H9 (cell line): ENCODE data around the gene DYNC1I2. TPM values are rescaled to one million over a fixed set of nuclear protein-coding genes. Genes with fewer than 3 reads are reported as not detected.

Source experiments
- DNase-seq: peaks from one replicate; pipeline ENCODE4 v3.0.0-alpha.2; 2017
- H2AFZ ChIP-seq: one replicate; pipeline ENCODE4 v1.6.1; 2013; ENCODE audit warnings: mild to moderate bottlenecking, low read length, control low read depth, moderate library complexity
- H2AK5ac ChIP-seq: 2 replicates; pipeline ENCODE4 v1.6.1; 2013; ENCODE audit warnings: low read length, control low read depth, mixed read lengths; ENCODE audit not compliant: insufficient read length
- H2BK120ac ChIP-seq: one replicate; pipeline ENCODE4 v1.6.1; 2013; ENCODE audit warnings: low read depth, mild to moderate bottlenecking, low read length, control low read depth, inconsistent platforms; ENCODE audit not compliant: poor library complexity, severe bottlenecking
- H2BK12ac ChIP-seq: 2 replicates; pipeline ENCODE4 v1.6.1; 2013; ENCODE audit warnings: low read length, control low read depth, mixed read lengths, low read depth; ENCODE audit not compliant: insufficient read length
- H2BK15ac ChIP-seq: 2 replicates; pipeline ENCODE4 v1.6.1; 2013; ENCODE audit warnings: low read depth, low read length, control low read depth
- H2BK20ac ChIP-seq: one replicate; pipeline ENCODE4 v1.6.1; 2013; ENCODE audit warnings: low read depth, mild to moderate bottlenecking, low read length, control low read depth, inconsistent platforms; ENCODE audit not compliant: poor library complexity, severe bottlenecking
- H2BK5ac ChIP-seq: 2 replicates; pipeline ENCODE4 v1.6.1; 2013; ENCODE audit warnings: low read length, control low read depth, mixed read lengths; ENCODE audit not compliant: insufficient read length
- H3K14ac ChIP-seq: 2 replicates; pipeline ENCODE4 v1.6.1; 2013; ENCODE audit warnings: low read length, control low read depth; ENCODE audit not compliant: insufficient read depth
- H3K18ac ChIP-seq: 2 replicates; pipeline ENCODE4 v1.6.1; 2013; ENCODE audit warnings: low read depth, mild to moderate bottlenecking, mixed read lengths, low read length, control low read depth; ENCODE audit not compliant: insufficient read length
- H3K23ac ChIP-seq: 2 replicates; pipeline ENCODE4 v1.6.1; 2013; ENCODE audit warnings: low read length, control low read depth, mixed read lengths, low read depth; ENCODE audit not compliant: insufficient read length
- H3K23me2 ChIP-seq: 2 replicates; pipeline ENCODE4 v1.6.1; 2013; ENCODE audit warnings: low read depth, mild to moderate bottlenecking, mixed read lengths, low read length, control low read depth; ENCODE audit not compliant: insufficient read length, poor library complexity, severe bottlenecking
- H3K27ac ChIP-seq: 2 replicates; pipeline ENCODE4 v1.5.1; 2013; ENCODE audit warnings: low read length, control low read depth, mixed read lengths, low read depth; ENCODE audit not compliant: insufficient read length
- H3K27me3 ChIP-seq: 2 replicates; pipeline ENCODE4 v1.6.1; 2013; ENCODE audit warnings: low read length, control low read depth, inconsistent platforms; ENCODE audit not compliant: insufficient read depth
- H3K4ac ChIP-seq: 2 replicates; pipeline ENCODE4 v1.6.1; 2013; ENCODE audit warnings: low read depth, mild to moderate bottlenecking, control low read depth, inconsistent platforms, low read length, moderate library complexity
- H3K4me1 ChIP-seq: 2 replicates; pipeline ENCODE4 v1.6.1; 2013; ENCODE audit warnings: low read length, control low read depth, inconsistent platforms; ENCODE audit not compliant: insufficient read depth
- H3K4me2 ChIP-seq: 2 replicates; pipeline ENCODE4 v1.6.1; 2013; ENCODE audit warnings: low read length, control low read depth, mixed read lengths; ENCODE audit not compliant: insufficient read length, insufficient read depth
- H3K56ac ChIP-seq: 2 replicates; pipeline ENCODE4 v1.6.1; 2013; ENCODE audit warnings: low read depth, mild to moderate bottlenecking, mixed read lengths, low read length, control low read depth; ENCODE audit not compliant: insufficient read length
- H3K79me1 ChIP-seq: 2 replicates; pipeline ENCODE4 v1.6.1; 2013; ENCODE audit warnings: low read depth, mild to moderate bottlenecking, moderate library complexity, low read length, control low read depth, inconsistent platforms; ENCODE audit not compliant: insufficient read depth, poor library complexity, severe bottlenecking
- H3K79me2 ChIP-seq: 2 replicates; pipeline ENCODE4 v1.6.1; 2013; ENCODE audit warnings: low read length, control low read depth, inconsistent platforms; ENCODE audit not compliant: insufficient read depth
- H3K9ac ChIP-seq: 2 replicates; pipeline ENCODE4 v1.6.1; 2013; ENCODE audit warnings: low read length, control low read depth, mixed read lengths; ENCODE audit not compliant: insufficient read length; ENCODE audit errors: extremely low read depth
- H3K9me3 ChIP-seq: one replicate; pipeline ENCODE4 v1.6.1; 2013; ENCODE audit warnings: low read depth, low read length, inconsistent platforms; ENCODE audit not compliant: control insufficient read depth
- H3T11ph ChIP-seq: one replicate; pipeline ENCODE4 v1.6.1; 2013; ENCODE audit warnings: mild to moderate bottlenecking, low read length, control low read depth, inconsistent platforms
- H4K20me1 ChIP-seq: one replicate; pipeline ENCODE4 v1.6.1; 2013; ENCODE audit not compliant: control insufficient read depth, insufficient read length, insufficient read depth
- H4K5ac ChIP-seq: 2 replicates; pipeline ENCODE4 v1.6.1; 2013; ENCODE audit warnings: low read depth, mild to moderate bottlenecking, mixed read lengths, low read length, control low read depth; ENCODE audit not compliant: insufficient read length
- H4K8ac ChIP-seq: replicated peaks from 2 replicates; pipeline ENCODE4 v1.6.1; 2013; ENCODE audit warnings: low read length, control low read depth, mixed read lengths, low read depth; ENCODE audit not compliant: insufficient read length
- H4K91ac ChIP-seq: 2 replicates; pipeline ENCODE4 v1.6.1; 2013; ENCODE audit warnings: low read depth, mild to moderate bottlenecking, moderate library complexity, mixed read lengths, low read length, control low read depth; ENCODE audit not compliant: insufficient read length
- H3K27ac Mint-ChIP-seq, 3 experiments: 2 replicates in 2 of 3; 3 replicates in 1 of 3; pipeline ENCODE4 v1.8.0; 2020 to 2021; ENCODE audit warnings: mixed read lengths in 3 of 3, mild to moderate bottlenecking in 1 of 3, moderate library complexity in 1 of 3
- H3K27me3 Mint-ChIP-seq: 2 replicates; pipeline ENCODE4 v1.8.0; 2021; ENCODE audit warnings: low read depth, mild to moderate bottlenecking, moderate library complexity, mixed read lengths
- H3K36me3 Mint-ChIP-seq, 3 experiments: 2 replicates in 2 of 3; 3 replicates in 1 of 3; pipeline ENCODE4 v1.8.0; 2020 to 2021; ENCODE audit warnings: low read depth in 3 of 3, mixed read lengths in 3 of 3; ENCODE audit not compliant: insufficient read depth in 1 of 3
- H3K4me1 Mint-ChIP-seq, 2 experiments: 2 replicates each; pipeline ENCODE4 v1.8.0; 2020; ENCODE audit warnings: mixed read lengths in 2 of 2
- H3K4me3 Mint-ChIP-seq, 2 experiments: 2 replicates in 1 of 2; 3 replicates in 1 of 2; pipeline ENCODE4 v1.8.0; 2020 to 2021; ENCODE audit warnings: mild to moderate bottlenecking in 2 of 2, mixed read lengths in 2 of 2, moderate library complexity in 1 of 2
- H3K9me3 Mint-ChIP-seq, 2 experiments: 2 replicates in 1 of 2; 3 replicates in 1 of 2; pipeline ENCODE4 v1.8.0; 2020; ENCODE audit warnings: mild to moderate bottlenecking in 2 of 2, mixed read lengths in 2 of 2, moderate library complexity in 1 of 2
- total RNA-seq: library from RNA; stranded (reverse); gene quantifications from 2 replicates; pipeline ENCODE4 v1.2.1, GENCODE V29; 2021
- TF ChIP-seq, protein P1 (sequence below): fragments of 200-600 bp; sonication (generic); conservative IDR thresholded peaks from 3 replicates; pipeline ENCODE4 v1.8.0; 2021; ENCODE audit warnings: antibody characterized with exemption, mild to moderate bottlenecking

DYNC1I2 gene
- total RNA-seq, 1 experiment from 2014 or later, result 73.4 TPM

- Histone ChIP-seq H4K5ac (no peak overlapping the region), H4K91ac (no peak overlapping the region), H3K18ac (no peak overlapping the region), H4K20me1 (no peaks in the 10 kb centered on the region), H3K9me3 (no peaks in the 10 kb centered on the region), H3K9ac (no peak overlapping the region), H2AK5ac (no peak overlapping the region), H2BK20ac (no peak overlapping the region), H3K27me3 (no peaks in the 10 kb centered on the region), H3K4me2 (no peak overlapping the region), H3K79me2 (no peaks in the 10 kb centered on the region), H4K8ac (no peak overlapping the region), H3K4ac (no peak overlapping the region), H3K14ac (no peak overlapping the region), H3K4me1 (no peaks in the 10 kb centered on the region), H2BK15ac (no peak overlapping the region), H3T11ph (no peak overlapping the region), H3K27ac (no peak overlapping the region), H2BK12ac (no peak overlapping the region), H3K23ac (no peak overlapping the region), H2BK5ac (no peak overlapping the region), H3K23me2 (no peaks in the 10 kb centered on the region), H2BK120ac (no peak overlapping the region), H3K56ac (no peak overlapping the region), H2AFZ (no peak overlapping the region), H3K79me1 (no peaks in the 10 kb centered on the region)
- no peak for DNase-seq
- TF ChIP-seq, protein P1, sequence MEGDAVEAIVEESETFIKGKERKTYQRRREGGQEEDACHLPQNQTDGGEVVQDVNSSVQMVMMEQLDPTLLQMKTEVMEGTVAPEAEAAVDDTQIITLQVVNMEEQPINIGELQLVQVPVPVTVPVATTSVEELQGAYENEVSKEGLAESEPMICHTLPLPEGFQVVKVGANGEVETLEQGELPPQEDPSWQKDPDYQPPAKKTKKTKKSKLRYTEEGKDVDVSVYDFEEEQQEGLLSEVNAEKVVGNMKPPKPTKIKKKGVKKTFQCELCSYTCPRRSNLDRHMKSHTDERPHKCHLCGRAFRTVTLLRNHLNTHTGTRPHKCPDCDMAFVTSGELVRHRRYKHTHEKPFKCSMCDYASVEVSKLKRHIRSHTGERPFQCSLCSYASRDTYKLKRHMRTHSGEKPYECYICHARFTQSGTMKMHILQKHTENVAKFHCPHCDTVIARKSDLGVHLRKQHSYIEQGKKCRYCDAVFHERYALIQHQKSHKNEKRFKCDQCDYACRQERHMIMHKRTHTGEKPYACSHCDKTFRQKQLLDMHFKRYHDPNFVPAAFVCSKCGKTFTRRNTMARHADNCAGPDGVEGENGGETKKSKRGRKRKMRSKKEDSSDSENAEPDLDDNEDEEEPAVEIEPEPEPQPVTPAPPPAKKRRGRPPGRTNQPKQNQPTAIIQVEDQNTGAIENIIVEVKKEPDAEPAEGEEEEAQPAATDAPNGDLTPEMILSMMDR, result no peak
- peaks cover 3% of the 10 kb centered on the region for H3K27me3 Mint-ChIP-seq
- H3K4me3 Mint-ChIP-seq, result no peak overlapping the region
- H3K9me3 Mint-ChIP-seq, result peaks cover 27 to 28% of the 10 kb centered on the region in 2 experiments
- no peak overlapping the region; a peak in 1 of 7 replicates for H3K27ac Mint-ChIP-seq
- no peaks in the 10 kb centered on the region for H3K4me1 Mint-ChIP-seq
- H3K36me3 Mint-ChIP-seq, result peaks cover 0 to 24% (median 4%) of the 10 kb centered on the region in 3 experiments; a peak in 5 of 7 replicates
Observed at GRCh38 chr2:171652416-171652785, 34.9 kb upstream of the DYNC1I2 start.
